Epithelial cell of esophagus (primary cell): ENCODE data around the gene ZSWIM5.
A peak's percentile ranks its signal among the peaks of the same experiment; 100 is the strongest.
"Not testable (repeated sequence)": the region's sequence is repeated elsewhere in the genome, so short reads cannot be mapped to it uniquely, and the experiment has no call there.

Experiments
- DNase-seq: peaks from one replicate; pipeline ENCODE4 v3.0.0; 2010; ENCODE audit warnings: low read depth
- H3K4me3 ChIP-seq: 2 replicates; pipeline ENCODE4 v1.5.1; 2011; ENCODE audit warnings: mild to moderate bottlenecking, low read length, control low read depth
- TF ChIP-seq, protein P1 (sequence below): IDR thresholded peaks from 2 replicates; pipeline ENCODE4 v1.5.1; 2011; ENCODE audit warnings: low read depth, mild to moderate bottlenecking, low read length, control low read depth, inconsistent platforms; ENCODE audit not compliant: insufficient read depth; ENCODE audit errors: missing control alignments

Gene ZSWIM5

GRCh38 chr1:45243476-45244343 is 37.3 kb upstream of the ZSWIM5 start:
- no peak overlapping the region for H3K4me3 ChIP-seq
- TF ChIP-seq, protein P1, sequence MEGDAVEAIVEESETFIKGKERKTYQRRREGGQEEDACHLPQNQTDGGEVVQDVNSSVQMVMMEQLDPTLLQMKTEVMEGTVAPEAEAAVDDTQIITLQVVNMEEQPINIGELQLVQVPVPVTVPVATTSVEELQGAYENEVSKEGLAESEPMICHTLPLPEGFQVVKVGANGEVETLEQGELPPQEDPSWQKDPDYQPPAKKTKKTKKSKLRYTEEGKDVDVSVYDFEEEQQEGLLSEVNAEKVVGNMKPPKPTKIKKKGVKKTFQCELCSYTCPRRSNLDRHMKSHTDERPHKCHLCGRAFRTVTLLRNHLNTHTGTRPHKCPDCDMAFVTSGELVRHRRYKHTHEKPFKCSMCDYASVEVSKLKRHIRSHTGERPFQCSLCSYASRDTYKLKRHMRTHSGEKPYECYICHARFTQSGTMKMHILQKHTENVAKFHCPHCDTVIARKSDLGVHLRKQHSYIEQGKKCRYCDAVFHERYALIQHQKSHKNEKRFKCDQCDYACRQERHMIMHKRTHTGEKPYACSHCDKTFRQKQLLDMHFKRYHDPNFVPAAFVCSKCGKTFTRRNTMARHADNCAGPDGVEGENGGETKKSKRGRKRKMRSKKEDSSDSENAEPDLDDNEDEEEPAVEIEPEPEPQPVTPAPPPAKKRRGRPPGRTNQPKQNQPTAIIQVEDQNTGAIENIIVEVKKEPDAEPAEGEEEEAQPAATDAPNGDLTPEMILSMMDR, result no peak
- DNase-seq, result no peak

GRCh38 chr1:45238846-45239245 is 32.4 kb upstream of the ZSWIM5 start:
- H3K4me3 ChIP-seq, result no peak overlapping the region
- TF ChIP-seq, protein P1, result no peak
- DNase-seq, result no peak

GRCh38 chr1:45236136-45236535 is 29.7 kb upstream of the ZSWIM5 start:
- TF ChIP-seq, protein P1, result no peak
- DNase-seq, result no peak
- no peak overlapping the region for H3K4me3 ChIP-seq

DNA sequence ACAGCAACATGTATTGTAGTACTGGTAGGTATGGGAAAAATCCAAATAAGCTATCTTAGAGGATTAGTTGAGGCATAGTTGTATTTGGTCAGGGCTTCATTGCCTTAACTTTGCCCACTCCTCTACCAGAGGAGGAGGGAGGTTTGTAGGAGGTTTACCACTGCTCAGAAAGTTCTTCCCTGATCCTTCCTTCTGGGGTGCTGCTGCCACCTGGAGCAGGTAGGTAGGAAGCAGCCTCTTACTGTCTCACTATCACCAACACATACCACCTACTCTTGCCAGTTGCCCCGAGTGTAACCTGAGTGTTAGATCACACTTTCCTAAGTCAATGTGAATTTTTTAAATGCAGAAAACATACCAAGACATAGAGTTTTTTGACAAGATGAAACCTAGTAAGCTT is 24.1 kb upstream of the ZSWIM5 start:
- peak; percentile 40 for DNase-seq
- TF ChIP-seq, protein P1, result peak; percentile 63
- no peak overlapping the region for H3K4me3 ChIP-seq

DNA sequence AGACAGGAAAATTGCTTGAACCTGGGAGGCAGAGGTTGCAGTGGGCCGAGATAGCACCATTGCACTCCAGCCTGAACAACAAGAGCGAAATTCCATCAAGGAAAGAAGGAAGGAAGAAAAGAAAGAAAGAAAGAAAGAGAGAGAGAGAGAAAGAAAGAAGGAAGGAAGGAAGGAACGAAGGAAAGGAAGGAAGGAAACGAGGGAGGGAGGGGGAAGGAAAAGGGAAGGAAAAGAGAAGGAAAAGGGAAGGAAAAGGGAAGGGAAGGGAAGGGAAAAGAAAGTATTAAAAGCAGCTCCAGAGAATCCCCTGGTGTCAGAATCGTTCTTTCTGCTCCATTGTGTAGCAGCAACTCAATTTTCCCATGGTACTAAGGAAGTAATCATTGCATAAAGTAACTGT is 19.2 kb upstream of the ZSWIM5 start:
- DNase-seq, result no peak
- no peak overlapping the region for H3K4me3 ChIP-seq
- TF ChIP-seq, protein P1, result no peak

- H3K4me3 ChIP-seq, DNase-seq: not testable (repeated sequence)
Measured at GRCh38 chr1:45223710-45224109, 17.3 kb upstream of the ZSWIM5 start.

DNA sequence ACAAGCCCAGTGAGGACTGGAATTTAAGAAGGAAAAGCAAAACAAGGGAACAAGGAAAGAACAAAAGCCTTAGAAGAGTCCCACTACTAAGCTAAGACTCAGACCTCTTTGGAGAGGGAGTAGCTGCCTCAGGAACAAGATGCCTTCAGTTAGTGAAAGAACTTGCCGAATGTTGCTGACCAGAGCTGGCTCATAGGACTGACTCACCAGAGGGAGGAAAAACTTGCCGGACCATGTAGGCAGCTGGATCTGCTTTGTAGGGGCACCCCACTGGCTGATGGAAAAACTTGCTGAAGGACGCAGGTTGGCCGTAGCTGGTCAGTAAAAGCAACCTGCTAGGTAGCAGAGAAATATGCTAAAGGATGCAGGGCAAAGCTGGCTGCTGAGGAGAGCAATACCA is 15.3 kb upstream of the ZSWIM5 start:
- TF ChIP-seq, protein P1, result no peak
- H3K4me3 ChIP-seq, result no peak overlapping the region
- peak; percentile 67 for DNase-seq
